Upper lobe of left lung (tissue), 4 donors: ENCODE measurements around the gene ITGAE.

ENCODE experiments used
- CTCF ChIP-seq, 6 experiments: fragments of 450-650 bp in 4 of 6; fragments of 200-600 bp in 2 of 6; sonication (generic) in 2 of 6; IDR thresholded peaks; one replicate each; pipeline ENCODE4 v1.5.1; 2016 to 2019; ENCODE audit warnings: antibody characterized with exemption in 6 of 6
- EP300 ChIP-seq, 4 donors: sonication (generic); formaldehyde crosslinking; IDR thresholded peaks; one replicate each; pipeline ENCODE4 v1.5.1; 2017; ENCODE audit warnings: antibody characterized with exemption in 4 of 4, control low read depth in 2 of 4
- POLR2A ChIP-seq, 4 donors: fragments of 450-650 bp; IDR thresholded peaks; one replicate each; pipeline ENCODE4 v1.5.1; 2016 to 2017; ENCODE audit warnings: antibody characterized with exemption in 4 of 4, mild to moderate bottlenecking in 2 of 4
- POLR2AphosphoS5 ChIP-seq, 2 donors: sonication (generic); formaldehyde crosslinking; IDR thresholded peaks; one replicate each; pipeline ENCODE4 v1.5.1; 2017; ENCODE audit warnings: antibody characterized with exemption in 2 of 2

GRCh38 chr17:3693829-3694231 is 107.2 kb downstream of the ITGAE start:
- TF ChIP-seq CTCF (IDR thresholded peaks at IDR 0.05) (no peak), POLR2A (IDR thresholded peaks at IDR 0.05) (no peak), POLR2AphosphoS5 (IDR thresholded peaks at IDR 0.05) (no peak), EP300 (IDR thresholded peaks at IDR 0.05) (no peak)
